ENCODE results near the gene PANX1. TPM values are rescaled to one million over a fixed set of nuclear protein-coding genes. Genes with fewer than 3 reads are reported as not detected.

Gene PANX1
- total and polyA plus RNA-seq, 2 donors (not counting 1 experiment from before 2014, with no cell fraction given): 4.2 to 10.3 TPM

DNA sequence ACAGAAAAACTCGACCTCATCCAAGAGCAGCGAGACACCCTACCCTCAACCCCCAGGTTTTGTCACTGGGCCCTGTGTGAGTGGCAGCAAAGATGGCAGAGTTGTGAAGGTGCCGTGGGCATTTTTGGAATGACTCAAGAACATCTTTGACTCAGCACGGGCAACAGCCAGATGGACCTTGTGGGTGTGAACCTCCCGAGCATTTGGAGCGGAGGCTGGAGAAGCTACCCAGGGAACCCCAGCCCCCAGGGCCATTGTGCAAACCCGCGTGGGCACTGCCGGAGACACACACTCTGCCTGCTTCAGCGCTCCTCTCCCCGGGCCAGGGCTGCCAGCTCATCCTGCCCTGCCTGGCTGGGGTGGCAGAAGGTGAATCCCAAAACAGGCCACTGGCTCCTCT lies 66.1 kb downstream of the PANX1 start:
- no peak overlapping the region for H3K4me3 Mint-ChIP-seq
- H3K27ac Mint-ChIP-seq: no peak overlapping the region
- intact Hi-C loops (cut with micrococcal nuclease): no loop called here
- H3K27me3 ChIP-seq (replicated peaks in 1 of 4; ENCODE audit: control extremely low read depth in 1 of 4, control insufficient read depth in 3 of 4, insufficient read depth in 4 of 4, low read length in 3 of 4): no peaks in the 10 kb centered on the region
- H3K27ac ChIP-seq (ENCODE audit: low read length in 2 of 2): no peak overlapping the region
- H2AFZ ChIP-seq (ENCODE audit: insufficient read depth, low read depth, low read length, poor library complexity, severe bottlenecking): no peak overlapping the region
- no peaks in the 10 kb centered on the region for H3K36me3 ChIP-seq (replicated peaks in 1 of 2; ENCODE audit: control extremely low read depth in 1 of 2, control insufficient read depth in 1 of 2, extremely low read depth in 1 of 2, insufficient read depth in 2 of 2, low read length in 1 of 2)
- H3K9me3 Mint-ChIP-seq (ENCODE audit: insufficient read depth): peaks cover 5% of the 10 kb centered on the region
- H3K4me2 ChIP-seq (replicated peaks; ENCODE audit: low read depth, low read length, poor library complexity, severe bottlenecking): no peak overlapping the region
- no peaks in the 10 kb centered on the region for H3K79me2 ChIP-seq (ENCODE audit: control insufficient read depth, insufficient read depth, low read length)
- no peaks in the 10 kb centered on the region for H3K4me1 ChIP-seq (ENCODE audit: control insufficient read depth in 2 of 2, insufficient read depth in 2 of 2, low read length in 2 of 2)
- H3K9me3 ChIP-seq (ENCODE audit: control extremely low read depth in 1 of 3, control insufficient read depth in 2 of 3, insufficient read depth in 1 of 3, low read length in 2 of 3): no peaks in the 10 kb centered on the region
- peaks cover 7% of the 10 kb centered on the region for H3K27me3 Mint-ChIP-seq
- WGBS (ENCODE audit: insufficient coverage): 95% methylated on average over 9 of the region's 11 CpGs
- POLR2A ChIA-PET: no interaction called here
- CTCF ChIA-PET: interaction anchor here (1.5 kb wide), 1 partner anchor 9 kb away, joined by 4 read pairs; no protein-coding TSS in a partner anchor
- no peak overlapping the region for H3K9ac ChIP-seq (ENCODE audit: low read length)
- no peak overlapping the region for H3K4me3 ChIP-seq (ENCODE audit: control extremely low read depth in 1 of 5, extremely low read depth in 1 of 5, insufficient read depth in 1 of 5, low read depth in 2 of 5, low read length in 4 of 5)
- TF ChIP-seq, protein P1, sequence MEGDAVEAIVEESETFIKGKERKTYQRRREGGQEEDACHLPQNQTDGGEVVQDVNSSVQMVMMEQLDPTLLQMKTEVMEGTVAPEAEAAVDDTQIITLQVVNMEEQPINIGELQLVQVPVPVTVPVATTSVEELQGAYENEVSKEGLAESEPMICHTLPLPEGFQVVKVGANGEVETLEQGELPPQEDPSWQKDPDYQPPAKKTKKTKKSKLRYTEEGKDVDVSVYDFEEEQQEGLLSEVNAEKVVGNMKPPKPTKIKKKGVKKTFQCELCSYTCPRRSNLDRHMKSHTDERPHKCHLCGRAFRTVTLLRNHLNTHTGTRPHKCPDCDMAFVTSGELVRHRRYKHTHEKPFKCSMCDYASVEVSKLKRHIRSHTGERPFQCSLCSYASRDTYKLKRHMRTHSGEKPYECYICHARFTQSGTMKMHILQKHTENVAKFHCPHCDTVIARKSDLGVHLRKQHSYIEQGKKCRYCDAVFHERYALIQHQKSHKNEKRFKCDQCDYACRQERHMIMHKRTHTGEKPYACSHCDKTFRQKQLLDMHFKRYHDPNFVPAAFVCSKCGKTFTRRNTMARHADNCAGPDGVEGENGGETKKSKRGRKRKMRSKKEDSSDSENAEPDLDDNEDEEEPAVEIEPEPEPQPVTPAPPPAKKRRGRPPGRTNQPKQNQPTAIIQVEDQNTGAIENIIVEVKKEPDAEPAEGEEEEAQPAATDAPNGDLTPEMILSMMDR (IDR thresholded peaks at IDR 0.05): no peak
- TF ChIP-seq EZH2 (IDR thresholded peaks at IDR 0.05; ENCODE audit: borderline replicate concordance, insufficient read depth, low read depth, low read length, poor library complexity, severe bottlenecking): no peak
- no peak for ATAC-seq (ENCODE audit: low read depth)
- H3K4me1 Mint-ChIP-seq: no peaks in the 10 kb centered on the region
- DNase-seq: no peak
- no peaks in the 10 kb centered on the region for H4K20me1 ChIP-seq (ENCODE audit: control insufficient read depth, insufficient read depth, low read length, poor library complexity, severe bottlenecking)

DNA sequence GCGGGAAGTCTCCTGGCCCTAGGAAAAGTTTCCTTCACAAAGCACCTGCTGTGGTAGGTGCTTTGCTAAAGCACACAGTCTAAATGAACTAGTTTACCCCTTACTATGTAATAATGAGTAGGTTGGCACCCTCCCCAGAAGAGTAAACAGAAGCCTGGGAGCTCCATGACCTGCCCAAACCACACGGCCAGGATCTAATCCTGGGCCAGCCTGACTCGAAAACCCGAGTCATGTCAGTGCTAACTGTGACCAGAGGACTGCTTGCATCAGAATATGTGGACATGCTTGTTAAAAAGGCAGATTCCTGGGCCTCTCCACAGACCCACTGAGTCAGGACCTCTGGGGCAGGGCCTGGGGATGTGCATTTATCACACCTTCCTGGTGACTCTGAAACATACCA lies 67.7 kb downstream of the PANX1 start:
- intact Hi-C loops (cut with micrococcal nuclease): no loop called here
- DNase-seq: no peak
- H3K27me3 Mint-ChIP-seq: peaks cover 7% of the 10 kb centered on the region
- Histone ChIP-seq H3K9me3 (ENCODE audit: control extremely low read depth in 1 of 3, control insufficient read depth in 2 of 3, insufficient read depth in 1 of 3, low read length in 2 of 3) (no peaks in the 10 kb centered on the region), H3K27me3 (replicated peaks in 1 of 4; ENCODE audit: control extremely low read depth in 1 of 4, control insufficient read depth in 3 of 4, insufficient read depth in 4 of 4, low read length in 3 of 4) (no peaks in the 10 kb centered on the region), H2AFZ (ENCODE audit: insufficient read depth, low read depth, low read length, poor library complexity, severe bottlenecking) (no peak overlapping the region), H4K20me1 (ENCODE audit: control insufficient read depth, insufficient read depth, low read length, poor library complexity, severe bottlenecking) (no peaks in the 10 kb centered on the region), H3K9ac (ENCODE audit: low read length) (no peak overlapping the region), H3K4me3 (ENCODE audit: control extremely low read depth in 1 of 5, extremely low read depth in 1 of 5, insufficient read depth in 1 of 5, low read depth in 2 of 5, low read length in 4 of 5) (no peak overlapping the region), H3K27ac (ENCODE audit: low read length in 2 of 2) (no peak overlapping the region), H3K4me1 (ENCODE audit: control insufficient read depth in 2 of 2, insufficient read depth in 2 of 2, low read length in 2 of 2) (no peaks in the 10 kb centered on the region), H3K79me2 (ENCODE audit: control insufficient read depth, insufficient read depth, low read length) (no peaks in the 10 kb centered on the region), H3K4me2 (replicated peaks; ENCODE audit: low read depth, low read length, poor library complexity, severe bottlenecking) (no peak overlapping the region), H3K36me3 (replicated peaks in 1 of 2; ENCODE audit: control extremely low read depth in 1 of 2, control insufficient read depth in 1 of 2, extremely low read depth in 1 of 2, insufficient read depth in 2 of 2, low read length in 1 of 2) (no peaks in the 10 kb centered on the region)
- CTCF ChIA-PET: no interaction called here
- POLR2A ChIA-PET: no interaction called here
- ATAC-seq (ENCODE audit: low read depth): no peak
- 100% methylated on average over 2 of the region's 4 CpGs for WGBS (ENCODE audit: insufficient coverage)
- H3K4me3 Mint-ChIP-seq: no peak overlapping the region
- no peak overlapping the region for H3K27ac Mint-ChIP-seq
- no peaks in the 10 kb centered on the region for H3K4me1 Mint-ChIP-seq
- H3K9me3 Mint-ChIP-seq (ENCODE audit: insufficient read depth): peaks cover 3% of the 10 kb centered on the region
- TF ChIP-seq, protein P1 (IDR thresholded peaks at IDR 0.05): no peak
- TF ChIP-seq EZH2 (IDR thresholded peaks at IDR 0.05; ENCODE audit: borderline replicate concordance, insufficient read depth, low read depth, low read length, poor library complexity, severe bottlenecking): no peak

All from B cell (primary cell).